ENCODE results near the gene XRRA1.
"Not testable (repeated sequence)": the region's sequence is repeated elsewhere in the genome, so short reads cannot be mapped to it uniquely, and the experiment has no call there.

The XRRA1 gene

GRCh38 chr11:74895340-74896116 is 53.4 kb downstream of the XRRA1 start:
- no peak for DNase-seq

- DNase-seq, result not testable (repeated sequence)
Measured at GRCh38 chr11:74893015-74893414, 55.9 kb downstream of the XRRA1 start.

GRCh38 chr11:74877132-74877531 is 71.8 kb downstream of the XRRA1 start:
- DNase-seq, result no peak

- no peak for DNase-seq
Measured at GRCh38 chr11:74871037-74871436, 77.9 kb downstream of the XRRA1 start.

- DNase-seq, result no peak
Measured at GRCh38 chr11:74870485-74870884, 78.4 kb downstream of the XRRA1 start.

- DNase-seq, result no peak
Measured at GRCh38 chr11:74866557-74866956, 82.3 kb downstream of the XRRA1 start.

- DNase-seq, result no peak
Measured at GRCh38 chr11:74863410-74863809, 85.5 kb downstream of the XRRA1 start.

GRCh38 chr11:74860743-74861142 is 88.1 kb downstream of the XRRA1 start:
- no peak for DNase-seq

GRCh38 chr11:74853223-74853622 is 95.7 kb downstream of the XRRA1 start:
- DNase-seq, result no peak

- no peak for DNase-seq
Measured at GRCh38 chr11:74849525-74850391, 99.1 kb downstream of the XRRA1 start.

- no peak for DNase-seq
Measured at GRCh38 chr11:74847895-74848294, 101.0 kb downstream of the XRRA1 start.

- DNase-seq, result no peak
Measured at GRCh38 chr11:74847395-74847794, 101.5 kb downstream of the XRRA1 start.

GRCh38 chr11:74846770-74847169 is 102.1 kb downstream of the XRRA1 start:
- DNase-seq, result no peak

- DNase-seq, result no peak
Measured at GRCh38 chr11:74845978-74846517, 102.8 kb downstream of the XRRA1 start.

- no peak for DNase-seq
Measured at GRCh38 chr11:74844865-74845264, 104.0 kb downstream of the XRRA1 start.

- DNase-seq, result no peak
Measured at GRCh38 chr11:74844072-74844471, 104.8 kb downstream of the XRRA1 start.

GRCh38 chr11:74842967-74843366 is 105.9 kb downstream of the XRRA1 start:
- no peak for DNase-seq

GRCh38 chr11:74840486-74840885 is 108.4 kb downstream of the XRRA1 start:
- no peak for DNase-seq

GRCh38 chr11:74839971-74840370 is 108.9 kb downstream of the XRRA1 start:
- no peak for DNase-seq

- no peak for DNase-seq
Measured at GRCh38 chr11:74839446-74839845, 109.4 kb downstream of the XRRA1 start.

GRCh38 chr11:74838188-74838587 is 110.7 kb downstream of the XRRA1 start:
- DNase-seq, result no peak

- no peak for DNase-seq
Measured at GRCh38 chr11:74837191-74837590, 111.7 kb downstream of the XRRA1 start.

- no peak for DNase-seq
Measured at GRCh38 chr11:74826901-74827300, 122.0 kb downstream of the XRRA1 start.

GRCh38 chr11:74825596-74825995 is 123.3 kb downstream of the XRRA1 start:
- DNase-seq, result not testable (repeated sequence)
